Measurements from ENCODE around the gene SORCS2. TPM values are rescaled to one million over a fixed set of nuclear protein-coding genes. Genes with fewer than 3 reads are reported as not detected.

SORCS2 gene
- total RNA-seq, 1 donor from 2014 or later = 7.2 TPM

DNA sequence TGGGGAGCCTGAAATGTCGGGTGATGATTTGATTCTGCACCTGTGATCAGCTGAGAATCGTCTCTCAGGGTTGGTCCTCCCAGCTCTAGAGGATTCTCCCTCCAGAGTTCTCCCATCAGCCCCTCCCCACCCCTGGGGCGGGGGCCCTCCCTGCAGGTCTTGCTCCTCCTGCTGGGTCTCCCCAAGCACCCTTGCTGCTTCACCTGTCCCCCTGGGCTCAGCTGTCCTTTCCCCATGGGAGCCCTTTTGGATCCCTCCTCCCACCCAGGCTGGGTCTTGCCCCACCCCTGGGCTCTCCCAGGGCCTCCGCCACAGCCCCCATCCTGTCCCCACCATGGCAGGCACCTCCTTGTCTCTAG lies 220.2 kb downstream of the SORCS2 start:
- TF ChIP-seq CTCF (IDR thresholded peaks at IDR 0.05) = no peak
- H3K4me3 ChIP-seq = no peak overlapping the region
- no peaks in the 10 kb centered on the region for H3K4me1 ChIP-seq
- no peaks in the 10 kb centered on the region for H3K9me3 ChIP-seq
- intact Hi-C loops (cut with DNase I) = no loop called here
- H3K36me3 ChIP-seq = no peaks in the 10 kb centered on the region
- no peak for ATAC-seq
- no peaks in the 10 kb centered on the region for H3K27me3 ChIP-seq
- no peak overlapping the region for H3K27ac ChIP-seq
- DNase-seq = peak; percentile 37

GRCh38 chr4:7414046-7414445 lies 221.7 kb downstream of the SORCS2 start:
- no peak for ATAC-seq
- Histone ChIP-seq H3K36me3 (no peaks in the 10 kb centered on the region), H3K27ac (no peak overlapping the region), H3K27me3 (no peaks in the 10 kb centered on the region), H3K4me1 (no peaks in the 10 kb centered on the region), H3K9me3 (no peaks in the 10 kb centered on the region), H3K4me3 (no peak overlapping the region)
- TF ChIP-seq CTCF (IDR thresholded peaks at IDR 0.05) = no peak
- peak; percentile 41 for DNase-seq
- intact Hi-C loops (cut with DNase I) = no loop called here

GRCh38 chr4:7414736-7415510 lies 222.6 kb downstream of the SORCS2 start:
- Histone ChIP-seq H3K4me1 (no peaks in the 10 kb centered on the region), H3K27ac (no peak overlapping the region), H3K27me3 (no peaks in the 10 kb centered on the region), H3K4me3 (no peak overlapping the region), H3K36me3 (no peaks in the 10 kb centered on the region), H3K9me3 (no peaks in the 10 kb centered on the region)
- no peak for TF ChIP-seq CTCF (IDR thresholded peaks at IDR 0.05)
- intact Hi-C loops (cut with DNase I) = no loop called here
- DNase-seq (peak; percentile 36), ATAC-seq (no peak)

GRCh38 chr4:7415927-7416686 lies 223.8 kb downstream of the SORCS2 start:
- no peaks in the 10 kb centered on the region for H3K27me3 ChIP-seq
- no peak for ATAC-seq
- no peak overlapping the region for H3K4me3 ChIP-seq
- peak; percentile 46 for DNase-seq
- H3K4me1 ChIP-seq = no peaks in the 10 kb centered on the region
- no peak for TF ChIP-seq CTCF (IDR thresholded peaks at IDR 0.05)
- H3K27ac ChIP-seq = no peak overlapping the region
- H3K9me3 ChIP-seq = no peaks in the 10 kb centered on the region
- intact Hi-C loops (cut with DNase I) = no loop called here
- no peaks in the 10 kb centered on the region for H3K36me3 ChIP-seq

GRCh38 chr4:7416745-7417432 lies 224.6 kb downstream of the SORCS2 start:
- no peaks in the 10 kb centered on the region for H3K4me1 ChIP-seq
- no peak overlapping the region for H3K4me3 ChIP-seq

More at GRCh38 chr4:7416745-7417432, 224.6 kb downstream of the SORCS2 start:
- ATAC-seq (no peak), DNase-seq (peak; percentile 26)
- Histone ChIP-seq H3K27me3 (no peaks in the 10 kb centered on the region), H3K36me3 (no peaks in the 10 kb centered on the region), H3K27ac (no peak overlapping the region), H3K9me3 (no peaks in the 10 kb centered on the region)
- intact Hi-C loops (cut with DNase I) = no loop called here
- TF ChIP-seq CTCF (IDR thresholded peaks at IDR 0.05) = no peak
